Neural progenitor cell (in vitro differentiated cells): ENCODE data around the gene ANKRD62. TPM values are rescaled to one million over a fixed set of nuclear protein-coding genes. Genes with fewer than 3 reads are reported as not detected.

ENCODE experiments used
- DNase-seq: peaks from one replicate; pipeline ENCODE4 v3.0.0-alpha.2; 2016; ENCODE audit warnings: low spot score
- H2AFZ ChIP-seq: fragments of 200-600 bp; sonication (generic); replicated peaks from 2 replicates; pipeline ENCODE4 v1.6.1; 2016; ENCODE audit warnings: antibody characterized with exemption
- H3F3A ChIP-seq: fragments of 200-600 bp; sonication (generic); 2 replicates; pipeline ENCODE4 v1.6.1; 2016; ENCODE audit warnings: antibody characterized with exemption, low read depth
- H3K27ac ChIP-seq: fragments of 200-600 bp; sonication (generic); 2 replicates; pipeline ENCODE4 v1.5.1; 2016; ENCODE audit warnings: mild to moderate bottlenecking
- H3K27me3 ChIP-seq: fragments of 200-600 bp; sonication (generic); 2 replicates; pipeline ENCODE4 v1.6.1; 2016; ENCODE audit warnings: mild to moderate bottlenecking, moderate library complexity
- H3K36me3 ChIP-seq: fragments of 200-600 bp; sonication (generic); 2 replicates; pipeline ENCODE4 v1.5.1; 2016
- H3K4me1 ChIP-seq: fragments of 200-600 bp; sonication (generic); 2 replicates; pipeline ENCODE4 v1.6.1; 2016; ENCODE audit warnings: mixed run types
- H3K4me2 ChIP-seq: fragments of 200-600 bp; sonication (generic); 2 replicates; pipeline ENCODE4 v1.6.1; 2016
- H3K4me3 ChIP-seq: fragments of 200-600 bp; sonication (generic); 2 replicates; pipeline ENCODE4 v1.5.1; 2016
- H3K79me2 ChIP-seq: fragments of 200-600 bp; sonication (generic); 2 replicates; pipeline ENCODE4 v1.6.1; 2016; ENCODE audit warnings: low read depth
- H3K9ac ChIP-seq: fragments of 200-600 bp; sonication (generic); 2 replicates; pipeline ENCODE4 v1.6.1; 2016
- H3K9me3 ChIP-seq: fragments of 200-600 bp; sonication (generic); 2 replicates; pipeline ENCODE4 v1.5.1; 2016; ENCODE audit warnings: low read depth
- H4K20me1 ChIP-seq: fragments of 200-600 bp; sonication (generic); 2 replicates; pipeline ENCODE4 v1.6.1; 2016; ENCODE audit warnings: low read depth
- H3K27ac Mint-ChIP-seq: 3 replicates; pipeline ENCODE4 v1.8.0; 2021; ENCODE audit warnings: mixed read lengths
- H3K27me3 Mint-ChIP-seq: 2 replicates; pipeline ENCODE4 v1.8.0; 2022; ENCODE audit warnings: low read depth, mild to moderate bottlenecking, inconsistent platforms, moderate library complexity, mixed read lengths; ENCODE audit not compliant: insufficient read depth
- H3K36me3 Mint-ChIP-seq: 3 replicates; pipeline ENCODE4 v1.8.0; 2021; ENCODE audit warnings: mixed read lengths
- H3K4me1 Mint-ChIP-seq: 3 replicates; pipeline ENCODE4 v1.8.0; 2021; ENCODE audit warnings: mixed read lengths
- H3K4me3 Mint-ChIP-seq: 3 replicates; pipeline ENCODE4 v1.8.0; 2021; ENCODE audit warnings: mild to moderate bottlenecking, moderate library complexity, mixed read lengths
- H3K9me3 Mint-ChIP-seq: 3 replicates; pipeline ENCODE4 v1.8.0; 2020; ENCODE audit warnings: mixed read lengths
- CTCF ChIP-seq: fragments of 200-600 bp; sonication (generic); IDR thresholded peaks from 2 replicates; pipeline ENCODE4 v1.5.1; 2017; ENCODE audit warnings: antibody characterized with exemption, mild to moderate bottlenecking
- EZH2 ChIP-seq: fragments of 200-600 bp; sonication (generic); IDR thresholded peaks from 2 replicates; pipeline ENCODE4 v1.6.1; 2017; ENCODE audit warnings: antibody characterized with exemption, mild to moderate bottlenecking, moderate library complexity
- EZH2phosphoT487 ChIP-seq: fragments of 200-600 bp; sonication (generic); IDR thresholded peaks from 2 replicates; pipeline ENCODE4 v1.6.1; 2017; ENCODE audit warnings: antibody characterized with exemption
- total RNA-seq: library from RNA; depleted of rRNA; stranded (reverse); fragments of >200 nt; gene quantifications from 2 replicates; pipeline ENCODE4 v1.2.3, GENCODE V29; 2015; ENCODE audit warnings: low replicate concordance

Gene ANKRD62
- total RNA-seq, 1 donor from 2014 or later: not detected

- Histone ChIP-seq H3K27me3 (no peaks in the 10 kb centered on the region), H3K4me2 (no peak overlapping the region), H3K9me3 (no peaks in the 10 kb centered on the region), H3K9ac (no peak overlapping the region), H3F3A (no peaks in the 10 kb centered on the region), H3K4me3 (no peak overlapping the region), H3K27ac (no peak overlapping the region), H3K79me2 (no peaks in the 10 kb centered on the region), H2AFZ (peak overlapping the region; percentile 9), H4K20me1 (no peaks in the 10 kb centered on the region), H3K36me3 (no peaks in the 10 kb centered on the region), H3K4me1 (no peaks in the 10 kb centered on the region)
- Mint-ChIP-seq H3K27me3 (peaks cover 8% of the 10 kb centered on the region), H3K36me3 (no peaks in the 10 kb centered on the region), H3K27ac (peak overlapping the region; percentile 42), H3K9me3 (no peaks in the 10 kb centered on the region), H3K4me1 (no peaks in the 10 kb centered on the region), H3K4me3 (no peak overlapping the region)
- no peak for TF ChIP-seq EZH2phosphoT487
- no peak for TF ChIP-seq CTCF
- no peak for TF ChIP-seq EZH2
- DNase-seq: no peak
These were observed 34.1 kb upstream of the ANKRD62 start for GRCh38 chr18:12059334-12060181.

GRCh38 chr18:12060182-12060870 lies 33.3 kb upstream of the ANKRD62 start:
- Histone ChIP-seq H3K9me3 (no peaks in the 10 kb centered on the region), H3F3A (no peaks in the 10 kb centered on the region), H3K79me2 (no peaks in the 10 kb centered on the region), H3K27me3 (no peaks in the 10 kb centered on the region), H3K4me2 (no peak overlapping the region), H2AFZ (no peak overlapping the region), H3K36me3 (no peaks in the 10 kb centered on the region), H3K27ac (no peak overlapping the region), H4K20me1 (no peaks in the 10 kb centered on the region), H3K9ac (no peak overlapping the region), H3K4me3 (no peak overlapping the region), H3K4me1 (no peaks in the 10 kb centered on the region)
- Mint-ChIP-seq H3K4me3 (no peak overlapping the region), H3K9me3 (no peaks in the 10 kb centered on the region), H3K27me3 (peaks cover 8% of the 10 kb centered on the region), H3K4me1 (no peaks in the 10 kb centered on the region), H3K36me3 (no peaks in the 10 kb centered on the region), H3K27ac (peak overlapping the region; percentile 42)
- DNase-seq: no peak
- TF ChIP-seq EZH2: no peak
- no peak for TF ChIP-seq EZH2phosphoT487
- no peak for TF ChIP-seq CTCF

GRCh38 chr18:12061685-12062084 lies 32.0 kb upstream of the ANKRD62 start:
- Histone ChIP-seq H3K4me2 (no peak overlapping the region), H3K4me3 (no peak overlapping the region), H3F3A (no peaks in the 10 kb centered on the region), H3K4me1 (no peaks in the 10 kb centered on the region), H3K9me3 (no peaks in the 10 kb centered on the region), H3K36me3 (no peaks in the 10 kb centered on the region), H2AFZ (no peak overlapping the region), H3K79me2 (no peaks in the 10 kb centered on the region), H3K27me3 (no peaks in the 10 kb centered on the region), H3K9ac (no peak overlapping the region), H3K27ac (no peak overlapping the region), H4K20me1 (no peaks in the 10 kb centered on the region)
- Mint-ChIP-seq H3K9me3 (no peaks in the 10 kb centered on the region), H3K4me3 (no peak overlapping the region), H3K36me3 (no peaks in the 10 kb centered on the region), H3K4me1 (no peaks in the 10 kb centered on the region), H3K27ac (no peak overlapping the region), H3K27me3 (peaks cover 9% of the 10 kb centered on the region)
- TF ChIP-seq EZH2 (no peak), CTCF (no peak), EZH2phosphoT487 (no peak)
- DNase-seq: no peak
